HK-2 (cell line): ENCODE measurements around the gene DLEC1.
"Not testable (repeated sequence)": the region's sequence is repeated elsewhere in the genome, so short reads cannot be mapped to it uniquely, and the experiment has no call there.

Experiments
- DNase-seq: peaks from one replicate; pipeline ENCODE4 v3.0.0-alpha.2; 2018; ENCODE audit not compliant: unreplicated experiment

The DLEC1 gene

GRCh38 chr3:38036286-38036685 lies 2.7 kb upstream of the DLEC1 start:
- no peak for DNase-seq

GRCh38 chr3:38036906-38037305 lies 2.1 kb upstream of the DLEC1 start:
- no peak for DNase-seq

- DNase-seq: no peak
These were observed 529 bp upstream of the DLEC1 start for GRCh38 chr3:38038447-38038911.

GRCh38 chr3:38039899-38040261 lies 872 bp downstream of the DLEC1 start:
- no peak for DNase-seq

- no peak for DNase-seq
These were observed 1.4 kb downstream of the DLEC1 start for GRCh38 chr3:38040401-38040800.

GRCh38 chr3:38043486-38043885 lies 4.5 kb downstream of the DLEC1 start:
- no peak for DNase-seq

- no peak for DNase-seq
These were observed 7.0 kb downstream of the DLEC1 start for GRCh38 chr3:38046027-38046426.

- DNase-seq: no peak
These were observed 7.8 kb downstream of the DLEC1 start for GRCh38 chr3:38046821-38047220.

GRCh38 chr3:38047896-38048295 lies 8.9 kb downstream of the DLEC1 start:
- no peak for DNase-seq

- DNase-seq: no peak
These were observed 10.5 kb downstream of the DLEC1 start for GRCh38 chr3:38049358-38050126.

- DNase-seq: no peak
These were observed 12.1 kb downstream of the DLEC1 start for GRCh38 chr3:38051131-38051530.

- not testable (repeated sequence) for DNase-seq
These were observed 14.3 kb downstream of the DLEC1 start for GRCh38 chr3:38053286-38053685.

- not testable (repeated sequence) for DNase-seq
These were observed 14.9 kb downstream of the DLEC1 start for GRCh38 chr3:38053813-38054498.

GRCh38 chr3:38054499-38055001 lies 15.5 kb downstream of the DLEC1 start:
- DNase-seq: no peak

GRCh38 chr3:38059148-38059547 lies 20.1 kb downstream of the DLEC1 start:
- no peak for DNase-seq

- no peak for DNase-seq
These were observed 20.6 kb downstream of the DLEC1 start for GRCh38 chr3:38059591-38059990.

- DNase-seq: no peak
These were observed 23.8 kb downstream of the DLEC1 start for GRCh38 chr3:38062809-38063208.

GRCh38 chr3:38064453-38064852 lies 25.4 kb downstream of the DLEC1 start:
- DNase-seq: not testable (repeated sequence)

GRCh38 chr3:38067508-38068233 lies 28.7 kb downstream of the DLEC1 start:
- no peak for DNase-seq

GRCh38 chr3:38070013-38070412 lies 31.0 kb downstream of the DLEC1 start:
- no peak for DNase-seq

GRCh38 chr3:38077073-38077472 lies 38.1 kb downstream of the DLEC1 start:
- DNase-seq: not testable (repeated sequence)

- DNase-seq: not testable (repeated sequence)
These were observed 43.3 kb downstream of the DLEC1 start for GRCh38 chr3:38082296-38082695.
